Measurements from ENCODE around the gene TRUB2.

TRUB2 gene

GRCh38 chr9:128276008-128276573 is 46.2 kb downstream of the TRUB2 start, which contains the start of gene SWI5:
Gene SWI5 (plus strand): TSS chr9:128276276.
- Histone ChIP-seq H3K4me1 (ENCODE audit: insufficient read depth, low read length) (no peaks in the 10 kb centered on the region), H3K36me3 (ENCODE audit: insufficient read depth, low read length) (peaks cover 6% of the 10 kb centered on the region), H3K9me3 (ENCODE audit: control insufficient read depth, insufficient read depth, low read length) (no peaks in the 10 kb centered on the region), H3K9ac (ENCODE audit: low read depth, low read length) (peak within 1 kb of the TSS; percentile 98)

DNA sequence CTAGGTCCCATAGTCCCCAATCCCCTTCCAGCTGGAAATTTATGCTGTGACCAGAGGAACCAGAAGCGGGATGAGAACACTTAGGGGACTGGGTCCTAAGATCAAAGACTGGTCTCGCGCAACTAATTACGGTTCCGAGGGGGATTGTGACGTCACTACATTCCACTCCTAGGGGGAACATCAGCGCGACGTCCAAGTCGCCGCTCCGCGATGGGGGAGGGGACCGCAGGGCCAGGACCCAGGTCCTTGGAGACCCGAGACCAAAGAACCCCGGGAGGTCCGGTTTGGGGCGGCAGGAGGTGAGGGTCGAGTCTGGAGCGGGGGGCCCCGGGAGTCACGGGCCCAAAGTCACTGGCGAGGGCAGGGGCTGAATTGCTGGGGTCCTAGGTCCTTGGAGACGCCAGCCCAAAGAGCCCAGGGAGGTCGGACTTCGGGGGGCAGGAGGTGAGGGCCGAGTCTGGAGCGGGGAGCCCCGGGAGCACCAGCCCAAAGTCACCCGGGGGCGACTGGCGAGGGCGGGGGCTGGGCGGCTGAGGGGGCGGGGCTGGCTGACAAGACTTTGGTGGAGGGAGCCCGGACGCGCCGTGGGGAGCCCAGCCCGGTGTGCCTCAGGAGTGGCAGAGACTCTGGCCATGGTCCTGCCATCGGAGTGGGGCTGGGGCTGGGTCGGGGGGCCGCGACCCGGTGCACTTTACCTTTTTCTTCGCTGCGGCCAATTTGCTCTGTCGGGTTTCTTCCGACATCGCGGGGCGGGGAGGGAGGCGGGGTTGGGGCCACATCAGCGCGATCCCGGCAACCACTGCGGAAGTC is 46.8 kb downstream of the TRUB2 start, which contains the start of gene GOLGA2:
TSS of gene GOLGA2 (minus strand) at position 810 of the 810 bp plus-strand sequence. CDS start at position 779, 31 bp downstream.
- Histone ChIP-seq H3K4me1 (ENCODE audit: insufficient read depth, low read length) (no peaks in the 10 kb centered on the region), H3K9ac (ENCODE audit: low read depth, low read length) (peak within 1 kb of the TSS; percentile 98), H3K36me3 (ENCODE audit: insufficient read depth, low read length) (peaks cover 6% of the 10 kb centered on the region), H3K9me3 (ENCODE audit: control insufficient read depth, insufficient read depth, low read length) (no peaks in the 10 kb centered on the region)

DNA sequence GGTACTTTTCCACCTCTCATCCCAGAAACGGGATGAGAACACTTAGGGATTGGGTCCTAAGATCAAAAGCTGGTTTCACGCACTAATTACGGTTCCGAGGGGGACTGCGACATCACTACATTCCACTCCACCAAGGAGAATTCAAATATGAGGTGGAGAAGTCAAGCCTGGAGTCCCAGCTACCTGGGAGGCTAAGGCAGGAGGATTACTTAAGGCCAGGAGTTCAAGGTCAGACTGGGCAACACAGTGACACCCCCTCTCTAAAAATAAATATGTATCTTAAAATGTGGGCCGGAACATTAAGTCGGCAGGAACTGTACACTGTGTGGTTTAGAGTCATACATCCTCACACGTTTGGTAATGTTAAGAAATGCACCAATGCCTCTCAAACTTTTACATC is 48.0 kb downstream of the TRUB2 start:
- H3K4me1 ChIP-seq (ENCODE audit: insufficient read depth, low read length): no peaks in the 10 kb centered on the region
- H3K36me3 ChIP-seq (ENCODE audit: insufficient read depth, low read length): peaks cover 6% of the 10 kb centered on the region
- H3K9ac ChIP-seq (ENCODE audit: low read depth, low read length): no peak overlapping the region
- H3K9me3 ChIP-seq (ENCODE audit: control insufficient read depth, insufficient read depth, low read length): no peaks in the 10 kb centered on the region

- H3K9me3 ChIP-seq (ENCODE audit: control insufficient read depth, insufficient read depth, low read length): no peaks in the 10 kb centered on the region
- H3K9ac ChIP-seq (ENCODE audit: low read depth, low read length): no peak overlapping the region
- no peaks in the 10 kb centered on the region for H3K4me1 ChIP-seq (ENCODE audit: insufficient read depth, low read length)
- H3K36me3 ChIP-seq (ENCODE audit: insufficient read depth, low read length): peaks cover 13% of the 10 kb centered on the region
Measured at GRCh38 chr9:128271512-128271911, 50.7 kb downstream of the TRUB2 start.

- Histone ChIP-seq H3K9ac (ENCODE audit: low read depth, low read length) (no peak overlapping the region), H3K9me3 (ENCODE audit: control insufficient read depth, insufficient read depth, low read length) (no peaks in the 10 kb centered on the region), H3K4me1 (ENCODE audit: insufficient read depth, low read length) (no peaks in the 10 kb centered on the region), H3K36me3 (ENCODE audit: insufficient read depth, low read length) (peaks cover 13% of the 10 kb centered on the region)
Measured at GRCh38 chr9:128271112-128271511, 51.1 kb downstream of the TRUB2 start.

DNA sequence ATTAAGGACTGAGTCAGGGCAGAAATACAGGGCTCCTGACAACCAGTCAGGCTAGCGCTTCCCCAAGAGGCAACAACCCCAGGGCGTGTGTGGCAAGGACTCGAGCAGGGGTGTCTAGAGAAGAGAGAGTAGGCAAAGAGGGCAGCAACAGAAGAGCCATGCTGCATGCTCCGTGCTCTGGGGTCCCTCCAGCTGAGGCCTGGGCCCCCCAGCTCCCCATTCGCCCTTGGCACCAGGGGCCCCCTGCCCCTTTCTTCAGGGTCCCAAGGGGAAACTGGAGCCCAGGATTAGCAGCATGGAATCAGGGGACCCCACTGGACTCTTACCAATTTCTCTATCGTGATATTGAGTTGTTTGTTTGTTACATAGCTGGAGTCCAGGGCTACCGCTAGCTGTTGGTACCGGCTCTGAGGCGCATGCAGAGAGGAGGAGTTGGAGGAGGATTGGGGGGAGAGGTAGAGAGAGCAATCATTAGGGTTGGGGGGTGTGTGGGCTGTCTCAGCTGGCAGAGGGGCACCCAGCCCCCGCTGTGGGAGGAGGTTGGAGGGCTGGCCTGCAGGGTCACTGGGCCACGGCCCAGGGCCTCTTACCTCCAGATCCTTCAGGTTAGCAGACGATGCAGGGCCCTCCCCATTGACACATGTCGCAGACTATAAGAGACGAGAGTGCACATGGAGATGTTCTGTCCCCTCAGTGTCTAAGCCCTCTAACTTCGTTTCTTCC is 55.2 kb downstream of the TRUB2 start:
- no peaks in the 10 kb centered on the region for H3K4me1 ChIP-seq (ENCODE audit: insufficient read depth, low read length)
- no peak overlapping the region for H3K9ac ChIP-seq (ENCODE audit: low read depth, low read length)
- peaks cover 8% of the 10 kb centered on the region for H3K36me3 ChIP-seq (ENCODE audit: insufficient read depth, low read length)
- H3K9me3 ChIP-seq (ENCODE audit: control insufficient read depth, insufficient read depth, low read length): no peaks in the 10 kb centered on the region

DNA sequence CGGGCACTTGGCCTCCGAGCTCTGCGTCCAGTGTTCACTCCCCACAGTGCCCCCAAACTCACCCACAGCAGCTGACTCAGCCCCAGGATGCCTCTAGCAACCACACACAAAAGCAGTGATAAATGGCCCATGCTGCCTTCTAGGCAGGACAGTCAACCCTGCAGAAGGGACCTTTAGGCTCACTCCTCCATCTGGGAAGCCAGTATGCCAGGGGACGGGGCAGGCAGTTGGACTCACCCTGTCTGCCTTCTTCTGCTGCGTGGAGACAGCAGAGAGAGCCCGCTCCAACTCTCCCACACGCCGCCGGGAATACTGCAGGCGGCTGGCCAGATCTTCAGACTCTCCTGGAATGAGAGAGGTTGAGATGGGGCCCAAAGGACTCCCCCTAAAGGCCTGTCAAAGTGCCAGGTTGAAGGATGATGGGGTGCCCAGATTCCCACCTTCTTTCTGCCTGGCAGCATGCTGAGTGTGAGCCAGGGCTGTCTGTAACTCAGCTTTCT is 56.8 kb downstream of the TRUB2 start:
- H3K36me3 ChIP-seq (ENCODE audit: insufficient read depth, low read length): peaks cover 8% of the 10 kb centered on the region
- no peaks in the 10 kb centered on the region for H3K4me1 ChIP-seq (ENCODE audit: insufficient read depth, low read length)
- H3K9ac ChIP-seq (ENCODE audit: low read depth, low read length): no peak overlapping the region
- no peaks in the 10 kb centered on the region for H3K9me3 ChIP-seq (ENCODE audit: control insufficient read depth, insufficient read depth, low read length)

DNA sequence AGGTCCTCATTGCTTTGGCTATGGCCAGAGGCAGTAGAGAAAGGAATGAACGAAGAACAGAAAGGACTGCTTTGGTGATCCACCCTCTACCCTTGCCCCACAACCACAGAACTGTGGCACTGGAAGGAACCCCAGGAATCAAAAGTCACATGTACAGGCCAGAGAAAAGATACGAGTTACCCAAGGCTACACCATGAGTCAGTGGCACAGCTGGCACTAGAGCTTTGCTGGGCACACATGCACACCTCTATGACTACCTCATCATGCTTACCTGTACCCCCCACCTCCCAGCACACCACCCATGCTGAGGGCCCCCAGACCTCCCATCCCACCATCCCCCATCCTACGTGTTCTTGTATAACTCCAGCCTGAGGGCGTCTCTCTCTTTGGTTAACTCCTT is 59.6 kb downstream of the TRUB2 start:
- Histone ChIP-seq H3K36me3 (ENCODE audit: insufficient read depth, low read length) (peaks cover 8% of the 10 kb centered on the region), H3K9ac (ENCODE audit: low read depth, low read length) (no peak overlapping the region), H3K9me3 (ENCODE audit: control insufficient read depth, insufficient read depth, low read length) (no peaks in the 10 kb centered on the region), H3K4me1 (ENCODE audit: insufficient read depth, low read length) (no peaks in the 10 kb centered on the region)

- no peaks in the 10 kb centered on the region; the same call in 1 of the 2 replicates for H3K4me1 ChIP-seq (ENCODE audit: insufficient read depth, low read length)
- H3K36me3 ChIP-seq (ENCODE audit: insufficient read depth, low read length): peaks cover 5% of the 10 kb centered on the region
- H3K9ac ChIP-seq (ENCODE audit: low read depth, low read length): no peak overlapping the region
- no peaks in the 10 kb centered on the region for H3K9me3 ChIP-seq (ENCODE audit: control insufficient read depth, insufficient read depth, low read length)
Measured at GRCh38 chr9:128260340-128260739, 61.9 kb downstream of the TRUB2 start.

DNA sequence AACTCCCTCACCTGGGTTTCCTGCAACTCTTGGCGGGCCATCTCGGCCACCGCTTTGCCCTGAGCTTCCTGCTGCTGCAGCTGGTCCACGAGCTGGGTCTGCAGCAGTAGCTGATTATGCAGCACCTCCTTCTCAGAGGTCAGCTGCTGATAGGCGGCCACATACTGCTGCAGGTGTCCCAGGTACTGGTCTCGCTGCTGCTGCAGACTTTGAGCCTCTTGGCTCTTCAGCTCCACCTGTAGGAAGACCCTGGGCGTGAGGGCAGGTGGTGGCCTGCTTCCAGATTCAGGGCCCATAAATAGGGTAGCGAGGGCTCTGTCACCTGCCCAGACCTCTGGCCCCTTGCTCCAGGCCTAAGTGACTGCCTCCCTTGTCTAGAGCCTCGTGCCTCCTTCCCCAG is 63.1 kb downstream of the TRUB2 start:
- Histone ChIP-seq H3K9ac (ENCODE audit: low read depth, low read length) (no peak overlapping the region), H3K9me3 (ENCODE audit: control insufficient read depth, insufficient read depth, low read length) (no peaks in the 10 kb centered on the region), H3K36me3 (ENCODE audit: insufficient read depth, low read length) (peaks cover 5% of the 10 kb centered on the region), H3K4me1 (ENCODE audit: insufficient read depth, low read length) (no peaks in the 10 kb centered on the region; the same call in 1 of the 2 replicates)

- Histone ChIP-seq H3K9ac (ENCODE audit: low read depth, low read length) (no peak overlapping the region), H3K9me3 (ENCODE audit: control insufficient read depth, insufficient read depth, low read length) (no peaks in the 10 kb centered on the region), H3K4me1 (ENCODE audit: insufficient read depth, low read length) (no peaks in the 10 kb centered on the region; the same call in 1 of the 2 replicates), H3K36me3 (ENCODE audit: insufficient read depth, low read length) (peaks cover 5% of the 10 kb centered on the region)
Measured at GRCh38 chr9:128258326-128258725, 63.9 kb downstream of the TRUB2 start.

GRCh38 chr9:128257907-128258306 is 64.3 kb downstream of the TRUB2 start:
- Histone ChIP-seq H3K4me1 (ENCODE audit: insufficient read depth, low read length) (no peaks in the 10 kb centered on the region; the same call in 1 of the 2 replicates), H3K9ac (ENCODE audit: low read depth, low read length) (no peak overlapping the region), H3K9me3 (ENCODE audit: control insufficient read depth, insufficient read depth, low read length) (no peaks in the 10 kb centered on the region), H3K36me3 (ENCODE audit: insufficient read depth, low read length) (peaks cover 5% of the 10 kb centered on the region)

DNA sequence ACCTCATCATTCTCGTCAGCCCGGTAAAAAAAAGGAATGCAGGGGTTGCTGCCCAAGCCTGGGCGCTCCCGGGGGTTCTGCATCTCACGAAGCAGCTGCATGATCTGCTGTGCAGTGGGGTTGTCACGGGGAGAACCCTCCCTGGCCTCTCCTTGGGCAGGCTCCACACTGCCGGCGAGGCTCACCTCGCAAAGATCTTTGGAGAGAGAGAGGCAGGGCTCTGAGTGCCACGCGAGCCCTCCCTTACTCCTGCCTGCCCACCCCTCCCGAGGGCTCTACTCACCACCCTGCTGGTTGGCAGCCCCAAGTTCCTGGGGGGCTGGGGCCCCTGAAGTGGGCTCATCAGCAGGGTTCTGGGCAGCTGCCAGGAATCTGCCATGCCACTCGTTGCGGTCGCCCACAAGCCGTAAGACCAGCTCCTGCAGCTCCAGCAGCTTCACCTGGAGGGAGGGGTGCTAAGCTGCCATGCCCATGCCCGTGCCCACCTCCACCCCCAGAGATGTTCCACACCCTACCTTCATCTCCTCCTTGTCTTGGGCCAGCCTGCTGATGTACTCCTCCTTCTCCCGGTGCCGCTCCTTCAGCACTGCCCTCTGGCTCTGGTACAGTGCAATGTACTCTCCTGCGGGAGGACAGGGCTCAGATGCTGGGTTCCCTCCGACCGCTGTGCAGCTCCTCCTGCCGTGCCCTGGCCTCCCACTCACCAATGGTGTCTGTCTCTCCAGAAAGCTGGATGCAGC is 65.0 kb downstream of the TRUB2 start:
- Histone ChIP-seq H3K9ac (ENCODE audit: low read depth, low read length) (no peak overlapping the region), H3K9me3 (ENCODE audit: control insufficient read depth, insufficient read depth, low read length) (no peaks in the 10 kb centered on the region), H3K36me3 (ENCODE audit: insufficient read depth, low read length) (peaks cover 5% of the 10 kb centered on the region), H3K4me1 (ENCODE audit: insufficient read depth, low read length) (no peaks in the 10 kb centered on the region; the same call in 1 of the 2 replicates)
